NCI-H82 treated with DMSO at 0.1 percent for 48 hours (cell line): ENCODE results near the gene ATP5IF1.

ENCODE experiments used
- DNase-seq: peaks from one replicate; lab custom pipeline; 2025; ENCODE audit not compliant: unreplicated experiment; lab: John Stamatoyannopoulos, UW

ATP5IF1 gene

GRCh38 chr1:28264897-28265296 lies 29.0 kb downstream of the ATP5IF1 start:
- DNase-seq = no peak

GRCh38 chr1:28265577-28265976 lies 29.7 kb downstream of the ATP5IF1 start:
- no peak for DNase-seq

DNA sequence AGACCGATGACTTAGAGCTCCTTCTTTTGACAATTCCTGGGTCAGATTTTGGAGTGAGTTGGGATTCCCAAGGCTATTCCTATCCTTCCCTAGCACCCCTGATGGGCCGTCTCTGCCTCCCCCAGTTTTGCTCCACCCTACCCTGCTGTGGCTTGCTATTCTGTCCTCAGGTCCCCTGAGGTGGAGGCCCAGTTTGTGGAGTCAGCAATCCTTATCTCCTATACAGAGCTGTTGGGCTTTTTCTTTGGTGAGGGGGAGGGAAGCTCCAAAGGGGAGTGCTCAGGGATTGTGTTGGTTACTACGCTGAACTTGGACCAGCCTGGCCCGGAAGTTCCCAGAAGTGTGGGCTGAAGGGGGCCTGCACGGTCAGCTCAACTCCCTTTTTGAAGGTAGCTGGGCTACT lies 31.0 kb downstream of the ATP5IF1 start:
- DNase-seq = no peak

GRCh38 chr1:28267633-28268032 lies 31.7 kb downstream of the ATP5IF1 start:
- DNase-seq = no peak

- DNase-seq = no peak
Observed at GRCh38 chr1:28269529-28269928, 33.6 kb downstream of the ATP5IF1 start.

DNA sequence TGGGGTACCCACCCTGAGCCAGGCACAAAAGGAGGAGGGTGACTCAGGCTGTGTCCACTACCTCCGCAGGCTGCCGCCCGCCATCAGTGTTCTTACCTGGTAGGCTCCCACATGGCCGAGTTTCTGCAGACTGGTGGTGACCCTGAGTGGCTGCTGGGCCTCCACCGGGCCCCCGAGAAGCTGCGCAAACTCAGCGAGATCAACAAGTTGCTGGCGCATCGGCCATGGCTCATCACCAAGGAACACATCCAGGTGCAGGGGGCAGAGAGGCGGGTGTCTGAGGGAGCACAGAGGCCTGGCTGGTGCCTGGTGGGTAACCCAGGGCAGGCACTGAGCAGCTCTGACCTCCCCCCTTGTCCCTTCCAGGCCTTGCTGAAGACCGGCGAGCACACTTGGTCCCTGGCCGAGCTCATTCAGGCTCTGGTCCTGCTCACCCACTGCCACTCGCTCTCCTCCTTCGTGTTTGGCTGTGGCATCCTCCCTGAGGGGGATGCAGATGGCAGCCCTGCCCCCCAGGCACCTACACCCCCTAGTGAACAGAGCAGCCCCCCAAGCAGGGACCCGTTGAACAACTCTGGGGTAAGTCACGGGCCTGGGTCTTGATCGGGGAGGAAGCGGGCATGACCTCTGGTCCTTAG lies 36.4 kb downstream of the ATP5IF1 start:
- no peak for DNase-seq

GRCh38 chr1:28273216-28273860 lies 37.4 kb downstream of the ATP5IF1 start:
- no peak for DNase-seq

GRCh38 chr1:28278763-28279162 lies 42.8 kb downstream of the ATP5IF1 start:
- DNase-seq = no peak

DNA sequence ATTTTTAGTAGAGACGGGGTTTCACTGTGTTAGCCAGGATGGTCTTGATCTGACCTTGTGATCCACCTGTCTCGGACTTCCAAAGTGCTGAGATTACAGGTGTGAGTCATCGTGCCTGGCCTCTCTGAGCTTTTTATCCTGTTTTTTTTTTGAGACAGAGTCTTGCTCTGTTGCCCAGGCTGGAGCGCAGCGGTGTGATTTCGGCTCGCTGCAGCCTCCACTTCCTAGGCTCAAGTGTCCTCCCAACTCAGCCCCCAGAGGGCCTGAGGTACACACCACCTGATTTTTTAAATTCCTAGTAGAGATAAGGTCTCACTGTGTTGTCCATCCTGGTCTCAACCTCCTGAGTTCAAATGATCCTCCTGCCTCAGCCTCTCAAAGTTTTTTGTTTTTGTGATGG lies 43.8 kb downstream of the ATP5IF1 start:
- no peak for DNase-seq

DNA sequence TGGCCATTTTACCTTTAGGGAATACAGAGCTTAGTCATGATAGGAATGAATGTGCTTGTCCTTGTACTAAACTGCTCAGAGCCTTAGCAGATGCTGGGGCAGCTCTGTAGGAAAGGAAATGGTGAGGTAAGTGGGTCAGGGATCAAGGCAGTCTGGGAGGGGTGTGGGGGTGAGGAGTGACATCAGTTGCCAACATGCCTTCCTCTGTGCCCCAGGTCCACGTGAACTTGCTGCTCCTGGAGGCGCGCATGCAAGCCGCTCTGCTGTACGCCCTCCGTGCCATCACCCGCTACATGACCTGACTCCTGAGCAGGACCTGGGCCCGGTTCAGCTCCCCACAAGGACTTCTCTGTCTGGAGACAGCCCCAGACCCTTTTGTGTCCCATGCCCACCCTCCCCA lies 44.6 kb downstream of the ATP5IF1 start:
- no peak for DNase-seq

DNA sequence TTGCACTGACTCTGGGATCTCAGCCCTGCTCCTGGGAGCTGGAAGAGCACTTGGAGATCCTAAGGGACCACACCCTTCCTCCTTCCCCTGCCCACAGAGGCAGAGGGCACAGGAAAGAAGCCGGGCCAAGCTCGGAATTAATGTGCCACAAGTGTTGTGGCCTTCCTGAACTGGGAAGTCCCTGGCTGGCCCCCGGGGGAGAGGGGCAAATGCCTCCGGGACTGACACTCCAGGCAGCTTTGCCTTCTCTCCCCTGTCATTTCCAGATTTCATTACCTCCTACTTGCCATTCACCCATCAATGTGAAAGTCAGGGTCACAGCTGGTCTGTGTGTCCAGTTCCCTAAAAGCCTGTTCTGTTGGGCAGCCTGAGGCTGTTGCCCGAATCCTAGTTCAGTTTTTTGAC lies 45.1 kb downstream of the ATP5IF1 start:
- no peak for DNase-seq

GRCh38 chr1:28281608-28282425 lies 45.9 kb downstream of the ATP5IF1 start:
- DNase-seq = no peak

GRCh38 chr1:28282426-28283407 lies 46.8 kb downstream of the ATP5IF1 start:
- no peak for DNase-seq

- peak; percentile 84 for DNase-seq
Observed at GRCh38 chr1:28286111-28286510, 50.2 kb downstream of the ATP5IF1 start.
